ENCODE measurements around the gene GRIN3A.

GRIN3A gene

GRCh38 chr9:101693546-101694336 lies 44.7 kb downstream of the GRIN3A start:
- H3K36me3 Mint-ChIP-seq (ENCODE audit: low read depth) = no peaks in the 10 kb centered on the region

GRCh38 chr9:101691657-101692056 lies 46.8 kb downstream of the GRIN3A start:
- H3K4me3 Mint-ChIP-seq = no peak overlapping the region

More at GRCh38 chr9:101693546-101694336, 44.7 kb downstream of the GRIN3A start:
- Mint-ChIP-seq H3K27ac (no peak overlapping the region), H3K4me3 (no peak overlapping the region), H3K27me3 (ENCODE audit: low read depth, poor library complexity) (peaks cover 6% of the 10 kb centered on the region), H3K9me3 (no peaks in the 10 kb centered on the region), H3K4me1 (no peaks in the 10 kb centered on the region)
- no peak for DNase-seq
- no peak for TF ChIP-seq CTCF (IDR thresholded peaks at IDR 0.05)

GRCh38 chr9:101689039-101689438 lies 49.4 kb downstream of the GRIN3A start:
- H3K9me3 Mint-ChIP-seq = no peaks in the 10 kb centered on the region
- TF ChIP-seq CTCF (IDR thresholded peaks at IDR 0.05) = no peak
- DNase-seq = no peak
- H3K4me1 Mint-ChIP-seq = no peaks in the 10 kb centered on the region
- no peaks in the 10 kb centered on the region for H3K36me3 Mint-ChIP-seq (ENCODE audit: low read depth)
- no peak overlapping the region for H3K4me3 Mint-ChIP-seq
- no peak overlapping the region for H3K27ac Mint-ChIP-seq
- H3K27me3 Mint-ChIP-seq (ENCODE audit: low read depth, poor library complexity) = peaks cover 6% of the 10 kb centered on the region

More at GRCh38 chr9:101691657-101692056, 46.8 kb downstream of the GRIN3A start:
- H3K9me3 Mint-ChIP-seq = no peaks in the 10 kb centered on the region
- TF ChIP-seq CTCF (IDR thresholded peaks at IDR 0.05) = no peak
- H3K27me3 Mint-ChIP-seq (ENCODE audit: low read depth, poor library complexity) = peaks cover 9% of the 10 kb centered on the region
- no peak for DNase-seq
- no peaks in the 10 kb centered on the region for H3K4me1 Mint-ChIP-seq
- no peak overlapping the region for H3K27ac Mint-ChIP-seq
- no peaks in the 10 kb centered on the region for H3K36me3 Mint-ChIP-seq (ENCODE audit: low read depth)

- Mint-ChIP-seq H3K27ac (no peak overlapping the region), H3K4me1 (no peaks in the 10 kb centered on the region), H3K27me3 (ENCODE audit: low read depth, poor library complexity) (peaks cover 6% of the 10 kb centered on the region), H3K4me3 (no peak overlapping the region), H3K36me3 (ENCODE audit: low read depth) (no peaks in the 10 kb centered on the region), H3K9me3 (no peaks in the 10 kb centered on the region)
- TF ChIP-seq CTCF (IDR thresholded peaks at IDR 0.05) = no peak
- no peak for DNase-seq
These were observed 53.8 kb downstream of the GRIN3A start for GRCh38 chr9:101684665-101685064.

- H3K27ac Mint-ChIP-seq = no peak overlapping the region
- H3K4me3 Mint-ChIP-seq = no peak overlapping the region
- DNase-seq = no peak
- H3K9me3 Mint-ChIP-seq = no peaks in the 10 kb centered on the region
- H3K4me1 Mint-ChIP-seq = no peaks in the 10 kb centered on the region
- no peak for TF ChIP-seq CTCF (IDR thresholded peaks at IDR 0.05)
- H3K36me3 Mint-ChIP-seq (ENCODE audit: low read depth) = no peaks in the 10 kb centered on the region
- H3K27me3 Mint-ChIP-seq (ENCODE audit: low read depth, poor library complexity) = peaks cover 4% of the 10 kb centered on the region
These were observed 55.2 kb downstream of the GRIN3A start for GRCh38 chr9:101683236-101683635.

- no peak for DNase-seq
- H3K4me3 Mint-ChIP-seq = no peak overlapping the region
- H3K36me3 Mint-ChIP-seq (ENCODE audit: low read depth) = no peaks in the 10 kb centered on the region
- H3K9me3 Mint-ChIP-seq = no peaks in the 10 kb centered on the region
- no peak for TF ChIP-seq CTCF (IDR thresholded peaks at IDR 0.05)
- H3K27me3 Mint-ChIP-seq (ENCODE audit: low read depth, poor library complexity) = peaks cover 15% of the 10 kb centered on the region
- H3K27ac Mint-ChIP-seq = no peak overlapping the region
- H3K4me1 Mint-ChIP-seq = no peaks in the 10 kb centered on the region
These were observed 60.6 kb downstream of the GRIN3A start for GRCh38 chr9:101677861-101678260.
